Stimulated activated memory B cell treated with anti-CD40 and anti-IgM and Interleukin-4, amounts not matched to agents 10 μg/mL and 1 μg/mL and 100 μg/mL, for 72 hours (primary cell): ENCODE measurements around the gene OIP5.
"Not testable (repeated sequence)": the region's sequence is repeated elsewhere in the genome, so short reads cannot be mapped to it uniquely, and the experiment has no call there.

Source experiments
- ATAC-seq: fragments of 150-1000 bp; cut with Tn5 transposase; 2 replicates; pipeline ENCODE4 v1.10.0; 2021
- H3K27ac Mint-ChIP-seq: one replicate; pipeline ENCODE4 v1.8.0; 2022; ENCODE audit warnings: mild to moderate bottlenecking, mixed read lengths
- H3K27me3 Mint-ChIP-seq: one replicate; pipeline ENCODE4 v1.8.0; 2022; ENCODE audit warnings: mixed read lengths
- H3K36me3 Mint-ChIP-seq: one replicate; pipeline ENCODE4 v1.8.0; 2022; ENCODE audit warnings: mixed read lengths
- H3K4me1 Mint-ChIP-seq: one replicate; pipeline ENCODE4 v1.8.0; 2022; ENCODE audit warnings: mixed read lengths
- H3K4me3 Mint-ChIP-seq: one replicate; pipeline ENCODE4 v1.8.0; 2022; ENCODE audit warnings: mild to moderate bottlenecking, moderate library complexity, mixed read lengths
- H3K9me3 Mint-ChIP-seq: one replicate; pipeline ENCODE4 v1.8.0; 2022; ENCODE audit warnings: mixed read lengths

The OIP5 gene

DNA sequence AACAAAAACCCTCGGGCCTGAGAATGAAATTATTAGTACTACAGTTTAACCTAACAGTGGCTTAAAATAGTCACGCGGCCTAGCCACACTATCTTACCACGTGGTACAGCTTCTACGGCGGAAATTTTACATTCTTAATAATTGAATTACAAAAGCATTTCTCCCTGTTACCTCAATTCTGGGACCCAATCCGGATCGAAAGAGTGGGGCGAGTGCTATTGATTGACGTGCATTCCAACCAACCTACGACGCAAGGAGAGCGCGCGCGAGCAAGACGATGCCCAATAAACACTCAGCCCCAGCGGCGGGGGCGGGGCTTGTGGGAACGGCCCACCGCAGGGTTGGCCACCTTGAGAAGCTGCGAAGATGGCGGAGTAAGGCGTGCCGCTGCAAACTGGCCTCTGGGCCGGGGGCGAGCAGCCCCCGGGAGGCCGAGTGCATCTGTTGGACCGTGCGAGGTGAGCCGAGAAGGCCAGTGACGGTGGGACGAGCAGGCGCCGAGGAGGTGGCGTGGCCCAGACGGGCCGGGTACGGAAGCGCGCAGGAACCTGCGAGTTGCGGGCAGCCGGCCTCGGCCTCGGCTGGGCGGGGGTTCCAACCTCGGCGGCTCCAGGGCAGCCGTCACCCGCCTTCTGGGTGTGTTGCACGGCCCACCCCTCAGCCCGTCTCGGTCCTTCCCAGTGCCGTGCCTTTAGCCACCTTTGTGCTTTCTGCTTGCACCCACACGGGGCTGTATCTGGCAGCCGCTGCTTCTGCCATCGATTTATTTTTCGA is 48.6 kb downstream of the OIP5 start:
- no peaks in the 10 kb centered on the region for H3K27me3 Mint-ChIP-seq
- H3K4me1 Mint-ChIP-seq, result peaks cover 36% of the 10 kb centered on the region
- H3K4me3 Mint-ChIP-seq, result peak overlapping the region; percentile 95
- no peaks in the 10 kb centered on the region for H3K9me3 Mint-ChIP-seq
- peak; percentile 99 for ATAC-seq
- peak overlapping the region; percentile 99 for H3K27ac Mint-ChIP-seq
- peaks cover 34% of the 10 kb centered on the region for H3K36me3 Mint-ChIP-seq

- ATAC-seq, H3K27me3 Mint-ChIP-seq, H3K9me3 Mint-ChIP-seq: not testable (repeated sequence)
- peak overlapping the region; percentile 95 for H3K4me3 Mint-ChIP-seq
- peaks cover 34% of the 10 kb centered on the region for H3K36me3 Mint-ChIP-seq
- peaks cover 32% of the 10 kb centered on the region for H3K4me1 Mint-ChIP-seq
- peak overlapping the region; percentile 99 for H3K27ac Mint-ChIP-seq
These were observed 49.3 kb downstream of the OIP5 start for GRCh38 chr15:41282980-41283652.

- ATAC-seq, H3K27me3 Mint-ChIP-seq, H3K9me3 Mint-ChIP-seq: not testable (repeated sequence)
- Mint-ChIP-seq H3K4me3 (peak overlapping the region; percentile 95), H3K4me1 (peaks cover 29% of the 10 kb centered on the region), H3K27ac (peak overlapping the region; percentile 99), H3K36me3 (peaks cover 32% of the 10 kb centered on the region)
These were observed 50.0 kb downstream of the OIP5 start for GRCh38 chr15:41282436-41282835.

DNA sequence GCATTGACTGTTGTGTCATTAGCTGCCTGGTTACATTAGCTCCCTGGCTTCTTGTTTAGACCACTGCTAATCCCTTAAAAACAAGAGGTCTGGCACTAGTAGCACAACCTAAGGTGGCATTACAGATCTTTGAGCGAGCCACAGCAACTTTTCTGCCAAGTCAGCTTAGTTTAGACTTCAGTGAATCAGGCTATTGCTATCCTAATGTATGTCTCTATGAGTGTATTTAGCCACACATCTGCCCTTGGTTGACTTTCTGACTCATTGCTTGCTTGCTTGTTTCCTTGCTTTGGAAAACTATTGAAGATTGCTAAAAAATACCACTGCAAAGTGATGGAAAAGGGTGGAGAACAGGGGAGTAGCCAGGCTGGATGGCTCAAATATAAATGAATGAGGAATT is 51.2 kb downstream of the OIP5 start:
- Mint-ChIP-seq H3K4me1 (peaks cover 26% of the 10 kb centered on the region), H3K4me3 (no peak overlapping the region), H3K27ac (no peak overlapping the region), H3K27me3 (no peaks in the 10 kb centered on the region), H3K9me3 (no peaks in the 10 kb centered on the region), H3K36me3 (peaks cover 29% of the 10 kb centered on the region)
- ATAC-seq, result no peak

- Mint-ChIP-seq H3K4me1 (peaks cover 16% of the 10 kb centered on the region), H3K36me3 (peaks cover 30% of the 10 kb centered on the region), H3K9me3 (no peaks in the 10 kb centered on the region), H3K27me3 (no peaks in the 10 kb centered on the region), H3K27ac (no peak overlapping the region), H3K4me3 (no peak overlapping the region)
- ATAC-seq, result no peak
These were observed 52.7 kb downstream of the OIP5 start for GRCh38 chr15:41279535-41280283.

DNA sequence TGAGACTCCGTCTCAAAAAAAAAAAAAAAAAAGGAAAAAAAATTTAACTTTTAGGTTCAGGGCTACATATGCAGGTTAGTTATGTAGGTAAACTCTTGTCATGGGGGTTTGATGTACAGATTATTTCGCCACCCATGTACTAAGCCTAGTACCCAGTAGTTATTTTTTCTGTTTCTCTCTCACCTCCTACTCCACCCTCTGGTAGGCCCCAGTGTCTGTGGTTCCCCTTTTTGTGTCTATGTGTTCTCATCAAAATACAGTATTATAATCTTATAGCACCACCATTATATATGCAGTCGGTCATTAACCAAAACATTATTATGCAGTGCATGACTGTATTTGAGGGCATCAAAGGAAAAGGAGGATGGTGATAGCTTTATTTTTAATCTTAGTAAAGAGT is 54.1 kb downstream of the OIP5 start:
- H3K27ac Mint-ChIP-seq, result no peak overlapping the region
- H3K27me3 Mint-ChIP-seq, result no peaks in the 10 kb centered on the region
- H3K36me3 Mint-ChIP-seq, result peaks cover 34% of the 10 kb centered on the region
- no peak overlapping the region for H3K4me3 Mint-ChIP-seq
- H3K9me3 Mint-ChIP-seq, result no peaks in the 10 kb centered on the region
- H3K4me1 Mint-ChIP-seq, result peaks cover 10% of the 10 kb centered on the region
- no peak for ATAC-seq

GRCh38 chr15:41276831-41277230 is 55.6 kb downstream of the OIP5 start:
- H3K36me3 Mint-ChIP-seq, result peaks cover 34% of the 10 kb centered on the region
- H3K9me3 Mint-ChIP-seq, result no peaks in the 10 kb centered on the region
- H3K27ac Mint-ChIP-seq, result no peak overlapping the region
- H3K27me3 Mint-ChIP-seq, result no peaks in the 10 kb centered on the region
- ATAC-seq, result no peak
- no peaks in the 10 kb centered on the region for H3K4me1 Mint-ChIP-seq
- no peak overlapping the region for H3K4me3 Mint-ChIP-seq

DNA sequence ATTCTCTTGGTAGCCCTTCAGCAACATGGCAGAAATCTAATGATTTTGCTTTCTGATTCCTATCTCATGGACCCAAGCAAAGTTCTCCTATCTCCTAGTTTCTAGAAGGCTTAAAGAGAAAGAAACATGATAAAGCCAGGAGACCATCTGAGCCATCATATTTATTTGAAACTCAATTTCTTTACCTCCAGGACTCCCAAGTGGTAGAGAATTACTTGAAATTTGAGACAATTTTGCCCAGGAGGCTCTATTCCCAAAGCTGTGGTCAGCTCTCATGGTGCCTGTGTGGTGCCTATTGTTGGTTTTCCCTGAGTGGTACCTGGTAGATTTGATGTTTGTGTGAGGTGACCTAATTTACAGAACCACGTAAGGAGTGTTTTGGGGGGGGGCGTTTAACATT is 62.5 kb downstream of the OIP5 start:
- ATAC-seq, result no peak
- no peaks in the 10 kb centered on the region for H3K27me3 Mint-ChIP-seq
- peaks cover 56% of the 10 kb centered on the region for H3K36me3 Mint-ChIP-seq
- H3K27ac Mint-ChIP-seq, result no peak overlapping the region
- H3K4me3 Mint-ChIP-seq, result no peak overlapping the region
- H3K9me3 Mint-ChIP-seq, result no peaks in the 10 kb centered on the region
- H3K4me1 Mint-ChIP-seq, result no peaks in the 10 kb centered on the region

GRCh38 chr15:41263891-41264351 is 68.5 kb downstream of the OIP5 start:
- no peak for ATAC-seq
- Mint-ChIP-seq H3K27ac (no peak overlapping the region), H3K4me3 (no peak overlapping the region), H3K36me3 (peaks cover 43% of the 10 kb centered on the region), H3K27me3 (no peaks in the 10 kb centered on the region), H3K4me1 (peaks cover 11% of the 10 kb centered on the region), H3K9me3 (no peaks in the 10 kb centered on the region)

- no peak for ATAC-seq
- Mint-ChIP-seq H3K27ac (no peak overlapping the region), H3K4me1 (peaks cover 22% of the 10 kb centered on the region), H3K27me3 (no peaks in the 10 kb centered on the region), H3K4me3 (no peak overlapping the region), H3K36me3 (peaks cover 43% of the 10 kb centered on the region), H3K9me3 (no peaks in the 10 kb centered on the region)
These were observed 69.8 kb downstream of the OIP5 start for GRCh38 chr15:41262571-41262970.

GRCh38 chr15:41260924-41261323 is 71.5 kb downstream of the OIP5 start:
- H3K27ac Mint-ChIP-seq, H3K27me3 Mint-ChIP-seq, ATAC-seq, H3K4me3 Mint-ChIP-seq, H3K9me3 Mint-ChIP-seq: not testable (repeated sequence)
- H3K4me1 Mint-ChIP-seq, result peaks cover 22% of the 10 kb centered on the region
- peaks cover 30% of the 10 kb centered on the region for H3K36me3 Mint-ChIP-seq

DNA sequence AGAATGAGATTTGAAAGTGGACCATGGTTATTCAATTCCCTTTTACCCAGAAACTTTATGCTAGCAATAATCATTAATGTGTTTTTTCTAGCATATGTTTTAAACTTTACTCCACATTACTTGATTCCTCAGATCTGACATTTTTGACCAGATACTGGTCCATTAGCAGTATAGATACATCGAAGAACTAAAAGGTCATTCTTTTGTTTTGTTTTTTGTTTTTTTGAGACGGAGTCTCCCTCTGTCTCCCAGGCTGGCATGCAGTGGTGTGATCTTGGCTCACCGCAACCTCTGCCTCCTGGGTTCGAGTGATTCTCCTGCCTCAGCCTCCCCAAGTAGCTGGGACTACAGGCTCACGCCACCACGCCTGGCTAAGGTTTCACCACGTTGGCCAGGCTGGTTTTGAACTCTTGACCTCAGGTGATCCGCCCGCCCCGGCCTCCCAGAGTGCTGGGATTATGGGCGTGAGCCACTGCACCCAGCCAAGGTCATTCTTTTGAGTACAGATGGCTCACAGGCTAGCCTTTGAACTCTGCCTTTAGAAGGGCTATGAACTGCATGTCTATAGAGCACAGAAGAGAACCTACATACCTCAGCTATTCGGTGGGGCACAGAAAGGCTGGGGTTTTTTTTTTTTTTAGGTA is 72.7 kb downstream of the OIP5 start:
- Mint-ChIP-seq H3K9me3 (no peaks in the 10 kb centered on the region), H3K36me3 (peaks cover 28% of the 10 kb centered on the region), H3K4me1 (peaks cover 22% of the 10 kb centered on the region), H3K4me3 (no peak overlapping the region), H3K27ac (peak overlapping the region; percentile 80), H3K27me3 (no peaks in the 10 kb centered on the region)
- ATAC-seq, result no peak
